Stimulated activated effector memory CD8-positive, alpha-beta T cell treated with anti-CD3 and anti-CD28 coated beads, Interleukin-12 subunit alpha, Interleukin-12 subunit beta, amount 100 ng/mL, for 72 hours (primary cell): ENCODE results near the gene OBSCN.

Experiments
- ATAC-seq: fragments of 150-1000 bp; cut with Tn5 transposase; 2 replicates; pipeline ENCODE4 v1.10.0; 2021
- DNase-seq, 2 donors: peaks; one replicate each; pipeline ENCODE4 v3.0.0; 2021 to 2022; ENCODE audit warnings: low spot score in 2 of 2
- H3K27ac Mint-ChIP-seq: one replicate; pipeline ENCODE4 v1.8.0; 2022; ENCODE audit warnings: mild to moderate bottlenecking, mixed read lengths
- H3K36me3 Mint-ChIP-seq: one replicate; pipeline ENCODE4 v1.8.0; 2022; ENCODE audit warnings: mild to moderate bottlenecking, mixed read lengths
- H3K4me1 Mint-ChIP-seq: one replicate; pipeline ENCODE4 v1.8.0; 2022; ENCODE audit warnings: mixed read lengths
- H3K4me3 Mint-ChIP-seq: one replicate; pipeline ENCODE4 v1.8.0; 2022; ENCODE audit warnings: mild to moderate bottlenecking, mixed read lengths
- H3K9me3 Mint-ChIP-seq: one replicate; pipeline ENCODE4 v1.8.0; 2022; ENCODE audit warnings: mixed read lengths

OBSCN gene

GRCh38 chr1:228317891-228318810, 110.3 kb downstream of the OBSCN start:
- Mint-ChIP-seq H3K27ac (no peak overlapping the region), H3K36me3 (no peaks in the 10 kb centered on the region), H3K4me1 (no peaks in the 10 kb centered on the region), H3K9me3 (no peaks in the 10 kb centered on the region), H3K4me3 (no peak overlapping the region)
- DNase-seq (no peak), ATAC-seq (no peak)

- DNase-seq (no peak), ATAC-seq (no peak)
- Mint-ChIP-seq H3K27ac (no peak overlapping the region), H3K4me1 (no peaks in the 10 kb centered on the region), H3K36me3 (no peaks in the 10 kb centered on the region), H3K9me3 (no peaks in the 10 kb centered on the region), H3K4me3 (no peak overlapping the region)
These were observed 111.0 kb downstream of the OBSCN start for GRCh38 chr1:228318823-228319241.

- H3K4me1 Mint-ChIP-seq: no peaks in the 10 kb centered on the region
- H3K9me3 Mint-ChIP-seq: no peaks in the 10 kb centered on the region
- ATAC-seq: no peak
- DNase-seq: no peak
- H3K36me3 Mint-ChIP-seq: no peaks in the 10 kb centered on the region
- no peak overlapping the region for H3K27ac Mint-ChIP-seq
- H3K4me3 Mint-ChIP-seq: no peak overlapping the region
These were observed 111.7 kb downstream of the OBSCN start for GRCh38 chr1:228319352-228320088.

- H3K27ac Mint-ChIP-seq: no peak overlapping the region
- no peaks in the 10 kb centered on the region for H3K4me1 Mint-ChIP-seq
- ATAC-seq (no peak), DNase-seq (no peak)
- no peaks in the 10 kb centered on the region for H3K9me3 Mint-ChIP-seq
- H3K4me3 Mint-ChIP-seq: no peak overlapping the region
- H3K36me3 Mint-ChIP-seq: no peaks in the 10 kb centered on the region
These were observed 112.5 kb downstream of the OBSCN start for GRCh38 chr1:228320394-228320793.

GRCh38 chr1:228321435-228321834, 113.6 kb downstream of the OBSCN start:
- DNase-seq: no peak
- no peaks in the 10 kb centered on the region for H3K9me3 Mint-ChIP-seq
- H3K4me3 Mint-ChIP-seq: no peak overlapping the region
- no peak for ATAC-seq
- H3K36me3 Mint-ChIP-seq: no peaks in the 10 kb centered on the region
- H3K4me1 Mint-ChIP-seq: no peaks in the 10 kb centered on the region
- H3K27ac Mint-ChIP-seq: no peak overlapping the region

GRCh38 chr1:228321895-228322294, 114.1 kb downstream of the OBSCN start:
- no peak for ATAC-seq
- no peak for DNase-seq
- H3K27ac Mint-ChIP-seq: no peak overlapping the region
- H3K9me3 Mint-ChIP-seq: no peaks in the 10 kb centered on the region
- no peaks in the 10 kb centered on the region for H3K36me3 Mint-ChIP-seq
- no peak overlapping the region for H3K4me3 Mint-ChIP-seq
- no peaks in the 10 kb centered on the region for H3K4me1 Mint-ChIP-seq

GRCh38 chr1:228323401-228323800, 115.6 kb downstream of the OBSCN start:
- no peaks in the 10 kb centered on the region for H3K4me1 Mint-ChIP-seq

GRCh38 chr1:228325267-228325666, 117.4 kb downstream of the OBSCN start:
- no peak for DNase-seq
- no peaks in the 10 kb centered on the region for H3K36me3 Mint-ChIP-seq
- H3K4me3 Mint-ChIP-seq: no peak overlapping the region
- ATAC-seq: no peak
- H3K27ac Mint-ChIP-seq: no peak overlapping the region
- H3K4me1 Mint-ChIP-seq: no peaks in the 10 kb centered on the region
- H3K9me3 Mint-ChIP-seq: no peaks in the 10 kb centered on the region

More at GRCh38 chr1:228323401-228323800, 115.6 kb downstream of the OBSCN start:
- ATAC-seq (no peak), DNase-seq (no peak)
- Mint-ChIP-seq H3K9me3 (no peaks in the 10 kb centered on the region), H3K27ac (no peak overlapping the region), H3K4me3 (no peak overlapping the region), H3K36me3 (no peaks in the 10 kb centered on the region)

- Mint-ChIP-seq H3K4me1 (no peaks in the 10 kb centered on the region), H3K9me3 (no peaks in the 10 kb centered on the region), H3K27ac (peak overlapping the region; percentile 2), H3K36me3 (no peaks in the 10 kb centered on the region), H3K4me3 (no peak overlapping the region)
- no peak for ATAC-seq
- no peak for DNase-seq
These were observed 122.0 kb downstream of the OBSCN start for GRCh38 chr1:228329887-228330286.

- DNase-seq (no peak), ATAC-seq (no peak)
- no peaks in the 10 kb centered on the region for H3K4me1 Mint-ChIP-seq
- H3K9me3 Mint-ChIP-seq: no peaks in the 10 kb centered on the region
- H3K27ac Mint-ChIP-seq: no peak overlapping the region
- H3K4me3 Mint-ChIP-seq: no peak overlapping the region
- H3K36me3 Mint-ChIP-seq: no peaks in the 10 kb centered on the region
These were observed 125.2 kb downstream of the OBSCN start for GRCh38 chr1:228332797-228333738.

- DNase-seq (no peak), ATAC-seq (no peak)
- no peaks in the 10 kb centered on the region for H3K4me1 Mint-ChIP-seq
- H3K36me3 Mint-ChIP-seq: no peaks in the 10 kb centered on the region
- no peaks in the 10 kb centered on the region for H3K9me3 Mint-ChIP-seq
- no peak overlapping the region for H3K27ac Mint-ChIP-seq
- H3K4me3 Mint-ChIP-seq: no peak overlapping the region
These were observed 125.9 kb downstream of the OBSCN start for GRCh38 chr1:228333739-228334115.

GRCh38 chr1:228334226-228334935, 126.5 kb downstream of the OBSCN start:
- H3K4me1 Mint-ChIP-seq: no peaks in the 10 kb centered on the region
- ATAC-seq: no peak
- no peak overlapping the region for H3K27ac Mint-ChIP-seq
- H3K4me3 Mint-ChIP-seq: no peak overlapping the region
- no peaks in the 10 kb centered on the region for H3K36me3 Mint-ChIP-seq
- no peak for DNase-seq
- no peaks in the 10 kb centered on the region for H3K9me3 Mint-ChIP-seq

- DNase-seq (no peak), ATAC-seq (no peak)
- Mint-ChIP-seq H3K36me3 (no peaks in the 10 kb centered on the region), H3K4me1 (no peaks in the 10 kb centered on the region), H3K9me3 (no peaks in the 10 kb centered on the region), H3K27ac (no peak overlapping the region), H3K4me3 (no peak overlapping the region)
These were observed 127.1 kb downstream of the OBSCN start for GRCh38 chr1:228334954-228335353.

- no peak overlapping the region for H3K4me3 Mint-ChIP-seq
- ATAC-seq (no peak), DNase-seq (no peak)
- no peaks in the 10 kb centered on the region for H3K9me3 Mint-ChIP-seq
- H3K4me1 Mint-ChIP-seq: no peaks in the 10 kb centered on the region
- H3K27ac Mint-ChIP-seq: no peak overlapping the region
- H3K36me3 Mint-ChIP-seq: no peaks in the 10 kb centered on the region
These were observed 127.8 kb downstream of the OBSCN start for GRCh38 chr1:228335406-228336307.
